H9 (cell line): ENCODE results near the gene TIMM23. TPM values are rescaled to one million over a fixed set of nuclear protein-coding genes. Genes with fewer than 3 reads are reported as not detected.

Experiments
- DNase-seq: peaks from one replicate; pipeline ENCODE4 v3.0.0-alpha.2; 2017
- H2AFZ ChIP-seq: one replicate; pipeline ENCODE4 v1.6.1; 2013; ENCODE audit warnings: mild to moderate bottlenecking, low read length, control low read depth, moderate library complexity
- H2AK5ac ChIP-seq: 2 replicates; pipeline ENCODE4 v1.6.1; 2013; ENCODE audit warnings: low read length, control low read depth, mixed read lengths; ENCODE audit not compliant: insufficient read length
- H2BK120ac ChIP-seq: one replicate; pipeline ENCODE4 v1.6.1; 2013; ENCODE audit warnings: low read depth, mild to moderate bottlenecking, low read length, control low read depth, inconsistent platforms; ENCODE audit not compliant: poor library complexity, severe bottlenecking
- H2BK12ac ChIP-seq: 2 replicates; pipeline ENCODE4 v1.6.1; 2013; ENCODE audit warnings: low read length, control low read depth, mixed read lengths, low read depth; ENCODE audit not compliant: insufficient read length
- H2BK15ac ChIP-seq: 2 replicates; pipeline ENCODE4 v1.6.1; 2013; ENCODE audit warnings: low read depth, low read length, control low read depth
- H2BK20ac ChIP-seq: one replicate; pipeline ENCODE4 v1.6.1; 2013; ENCODE audit warnings: low read depth, mild to moderate bottlenecking, low read length, control low read depth, inconsistent platforms; ENCODE audit not compliant: poor library complexity, severe bottlenecking
- H2BK5ac ChIP-seq: 2 replicates; pipeline ENCODE4 v1.6.1; 2013; ENCODE audit warnings: low read length, control low read depth, mixed read lengths; ENCODE audit not compliant: insufficient read length
- H3K14ac ChIP-seq: 2 replicates; pipeline ENCODE4 v1.6.1; 2013; ENCODE audit warnings: low read length, control low read depth; ENCODE audit not compliant: insufficient read depth
- H3K18ac ChIP-seq: 2 replicates; pipeline ENCODE4 v1.6.1; 2013; ENCODE audit warnings: low read depth, mild to moderate bottlenecking, mixed read lengths, low read length, control low read depth; ENCODE audit not compliant: insufficient read length
- H3K23ac ChIP-seq: 2 replicates; pipeline ENCODE4 v1.6.1; 2013; ENCODE audit warnings: low read length, control low read depth, mixed read lengths, low read depth; ENCODE audit not compliant: insufficient read length
- H3K23me2 ChIP-seq: 2 replicates; pipeline ENCODE4 v1.6.1; 2013; ENCODE audit warnings: low read depth, mild to moderate bottlenecking, mixed read lengths, low read length, control low read depth; ENCODE audit not compliant: insufficient read length, poor library complexity, severe bottlenecking
- H3K27ac ChIP-seq: 2 replicates; pipeline ENCODE4 v1.5.1; 2013; ENCODE audit warnings: low read length, control low read depth, mixed read lengths, low read depth; ENCODE audit not compliant: insufficient read length
- H3K27me3 ChIP-seq: 2 replicates; pipeline ENCODE4 v1.6.1; 2013; ENCODE audit warnings: low read length, control low read depth, inconsistent platforms; ENCODE audit not compliant: insufficient read depth
- H3K4ac ChIP-seq: 2 replicates; pipeline ENCODE4 v1.6.1; 2013; ENCODE audit warnings: low read depth, mild to moderate bottlenecking, control low read depth, inconsistent platforms, low read length, moderate library complexity
- H3K4me1 ChIP-seq: 2 replicates; pipeline ENCODE4 v1.6.1; 2013; ENCODE audit warnings: low read length, control low read depth, inconsistent platforms; ENCODE audit not compliant: insufficient read depth
- H3K4me2 ChIP-seq: 2 replicates; pipeline ENCODE4 v1.6.1; 2013; ENCODE audit warnings: low read length, control low read depth, mixed read lengths; ENCODE audit not compliant: insufficient read length, insufficient read depth
- H3K56ac ChIP-seq: 2 replicates; pipeline ENCODE4 v1.6.1; 2013; ENCODE audit warnings: low read depth, mild to moderate bottlenecking, mixed read lengths, low read length, control low read depth; ENCODE audit not compliant: insufficient read length
- H3K79me1 ChIP-seq: 2 replicates; pipeline ENCODE4 v1.6.1; 2013; ENCODE audit warnings: low read depth, mild to moderate bottlenecking, moderate library complexity, low read length, control low read depth, inconsistent platforms; ENCODE audit not compliant: insufficient read depth, poor library complexity, severe bottlenecking
- H3K79me2 ChIP-seq: 2 replicates; pipeline ENCODE4 v1.6.1; 2013; ENCODE audit warnings: low read length, control low read depth, inconsistent platforms; ENCODE audit not compliant: insufficient read depth
- H3K9ac ChIP-seq: 2 replicates; pipeline ENCODE4 v1.6.1; 2013; ENCODE audit warnings: low read length, control low read depth, mixed read lengths; ENCODE audit not compliant: insufficient read length; ENCODE audit errors: extremely low read depth
- H3K9me3 ChIP-seq: one replicate; pipeline ENCODE4 v1.6.1; 2013; ENCODE audit warnings: low read depth, low read length, inconsistent platforms; ENCODE audit not compliant: control insufficient read depth
- H3T11ph ChIP-seq: one replicate; pipeline ENCODE4 v1.6.1; 2013; ENCODE audit warnings: mild to moderate bottlenecking, low read length, control low read depth, inconsistent platforms
- H4K20me1 ChIP-seq: one replicate; pipeline ENCODE4 v1.6.1; 2013; ENCODE audit not compliant: control insufficient read depth, insufficient read length, insufficient read depth
- H4K5ac ChIP-seq: 2 replicates; pipeline ENCODE4 v1.6.1; 2013; ENCODE audit warnings: low read depth, mild to moderate bottlenecking, mixed read lengths, low read length, control low read depth; ENCODE audit not compliant: insufficient read length
- H4K8ac ChIP-seq: replicated peaks from 2 replicates; pipeline ENCODE4 v1.6.1; 2013; ENCODE audit warnings: low read length, control low read depth, mixed read lengths, low read depth; ENCODE audit not compliant: insufficient read length
- H4K91ac ChIP-seq: 2 replicates; pipeline ENCODE4 v1.6.1; 2013; ENCODE audit warnings: low read depth, mild to moderate bottlenecking, moderate library complexity, mixed read lengths, low read length, control low read depth; ENCODE audit not compliant: insufficient read length
- H3K27ac Mint-ChIP-seq, 3 experiments: 2 replicates in 2 of 3; 3 replicates in 1 of 3; pipeline ENCODE4 v1.8.0; 2020 to 2021; ENCODE audit warnings: mixed read lengths in 3 of 3, mild to moderate bottlenecking in 1 of 3, moderate library complexity in 1 of 3
- H3K27me3 Mint-ChIP-seq: 2 replicates; pipeline ENCODE4 v1.8.0; 2021; ENCODE audit warnings: low read depth, mild to moderate bottlenecking, moderate library complexity, mixed read lengths
- H3K36me3 Mint-ChIP-seq, 3 experiments: 2 replicates in 2 of 3; 3 replicates in 1 of 3; pipeline ENCODE4 v1.8.0; 2020 to 2021; ENCODE audit warnings: low read depth in 3 of 3, mixed read lengths in 3 of 3; ENCODE audit not compliant: insufficient read depth in 1 of 3
- H3K4me1 Mint-ChIP-seq, 2 experiments: 2 replicates each; pipeline ENCODE4 v1.8.0; 2020; ENCODE audit warnings: mixed read lengths in 2 of 2
- H3K4me3 Mint-ChIP-seq, 2 experiments: 2 replicates in 1 of 2; 3 replicates in 1 of 2; pipeline ENCODE4 v1.8.0; 2020 to 2021; ENCODE audit warnings: mild to moderate bottlenecking in 2 of 2, mixed read lengths in 2 of 2, moderate library complexity in 1 of 2
- H3K9me3 Mint-ChIP-seq, 2 experiments: 2 replicates in 1 of 2; 3 replicates in 1 of 2; pipeline ENCODE4 v1.8.0; 2020; ENCODE audit warnings: mild to moderate bottlenecking in 2 of 2, mixed read lengths in 2 of 2, moderate library complexity in 1 of 2
- CTCF ChIP-seq: fragments of 200-600 bp; sonication (generic); conservative IDR thresholded peaks from 3 replicates; pipeline ENCODE4 v1.8.0; 2021; ENCODE audit warnings: antibody characterized with exemption, mild to moderate bottlenecking
- WGBS: extraction: QIAGEN DNeasy Blood & Tissue Kit; methylation state at CpG from one replicate; pipeline ENCODE4 v1.1.7; 2013; ENCODE audit warnings: missing lambda C conversion rate, low lambda C conversion rate, mixed read lengths; ENCODE audit not compliant: insufficient read length; ENCODE audit errors: extremely low coverage; 5-methylcytosine and 5-hydroxymethylcytosine counted together
- total RNA-seq: library from RNA; stranded (reverse); gene quantifications from 2 replicates; pipeline ENCODE4 v1.2.1, GENCODE V29; 2021

Gene TIMM23
- total RNA-seq, 1 experiment from 2014 or later: 105 TPM

DNA sequence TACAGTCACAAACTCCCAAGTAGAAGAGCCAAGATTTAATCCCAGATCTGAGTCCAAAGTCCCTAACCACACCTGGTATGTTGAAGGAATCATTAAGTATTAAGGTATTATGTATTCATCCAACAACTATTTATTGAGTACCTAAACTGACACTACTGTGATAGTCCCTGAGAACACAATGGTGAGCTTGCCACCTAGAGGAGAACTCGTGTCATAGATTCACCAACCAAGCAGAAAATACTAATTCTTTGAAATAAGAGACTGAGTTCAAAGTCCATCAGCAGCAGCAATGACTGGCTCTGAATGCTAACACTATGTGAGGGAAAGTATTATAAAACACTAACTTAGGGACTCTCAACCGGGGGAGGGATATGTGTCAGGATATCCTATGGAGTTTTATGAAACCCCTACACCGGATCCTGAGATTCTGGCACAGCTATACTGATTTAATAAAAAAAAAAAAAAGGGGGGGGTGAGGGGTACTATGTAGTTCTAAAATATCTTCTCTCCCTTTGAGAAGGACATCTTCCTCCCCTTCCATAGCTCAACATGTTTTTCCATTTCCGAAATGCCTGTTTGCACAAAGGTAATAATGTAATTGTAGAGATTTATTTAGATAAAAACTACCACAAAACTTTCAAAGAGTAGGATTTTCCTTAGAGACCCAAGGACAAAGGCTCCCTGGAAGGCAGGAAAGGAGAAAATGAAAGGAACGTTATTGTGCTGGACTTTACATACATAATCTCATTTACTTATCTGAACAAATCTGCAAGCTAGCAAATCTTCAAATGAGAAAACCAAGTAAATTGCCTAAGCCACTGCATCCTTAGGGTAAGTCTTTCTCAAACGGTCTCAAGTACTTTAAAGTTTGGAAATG lies 56.5 kb downstream of the TIMM23 start:
- Histone ChIP-seq H2BK12ac (no peak overlapping the region), H3K18ac (no peak overlapping the region), H3K23me2 (peaks cover 3% of the 10 kb centered on the region), H2BK20ac (no peak overlapping the region), H3K79me1 (no peaks in the 10 kb centered on the region), H2BK5ac (no peak overlapping the region), H3K27ac (no peak overlapping the region), H3K4ac (no peak overlapping the region), H2AFZ (no peak overlapping the region), H3K4me2 (peak overlapping the region; percentile 56), H2AK5ac (no peak overlapping the region), H4K5ac (no peak overlapping the region), H4K8ac (no peak overlapping the region), H2BK120ac (no peak overlapping the region), H4K20me1 (no peaks in the 10 kb centered on the region), H3K79me2 (no peaks in the 10 kb centered on the region; the same call in 1 of the 2 replicates), H2BK15ac (no peak overlapping the region), H3K9ac (no peak overlapping the region), H4K91ac (no peak overlapping the region), H3K9me3 (no peaks in the 10 kb centered on the region), H3T11ph (no peak overlapping the region), H3K4me1 (no peaks in the 10 kb centered on the region), H3K23ac (no peak overlapping the region), H3K27me3 (no peaks in the 10 kb centered on the region), H3K14ac (no peak overlapping the region), H3K56ac (no peak overlapping the region)
- Mint-ChIP-seq H3K27ac (no peak overlapping the region; a peak in 1 of 7 replicates), H3K4me3 (peak overlapping the region; percentile 92), H3K36me3 (no peaks in the 10 kb centered on the region), H3K4me1 (peaks cover 15 to 22% of the 10 kb centered on the region in 2 experiments), H3K27me3 (0 out of 2 replicates have a peak, but pooled peaks cover 2% of the 10 kb centered on the region), H3K9me3 (no peaks in the 10 kb centered on the region)
- DNase-seq: no peak
- no CpG with 5 or more reads among the region's 6 CpGs for WGBS
- peak; percentile 72 for TF ChIP-seq CTCF
